Measurements from ENCODE around the gene MKLN1. TPM values are rescaled to one million over a fixed set of nuclear protein-coding genes. Genes with fewer than 3 reads are reported as not detected.

MKLN1 gene
- total RNA-seq, 1 donor from 2014 or later, result 55.9 TPM

DNA sequence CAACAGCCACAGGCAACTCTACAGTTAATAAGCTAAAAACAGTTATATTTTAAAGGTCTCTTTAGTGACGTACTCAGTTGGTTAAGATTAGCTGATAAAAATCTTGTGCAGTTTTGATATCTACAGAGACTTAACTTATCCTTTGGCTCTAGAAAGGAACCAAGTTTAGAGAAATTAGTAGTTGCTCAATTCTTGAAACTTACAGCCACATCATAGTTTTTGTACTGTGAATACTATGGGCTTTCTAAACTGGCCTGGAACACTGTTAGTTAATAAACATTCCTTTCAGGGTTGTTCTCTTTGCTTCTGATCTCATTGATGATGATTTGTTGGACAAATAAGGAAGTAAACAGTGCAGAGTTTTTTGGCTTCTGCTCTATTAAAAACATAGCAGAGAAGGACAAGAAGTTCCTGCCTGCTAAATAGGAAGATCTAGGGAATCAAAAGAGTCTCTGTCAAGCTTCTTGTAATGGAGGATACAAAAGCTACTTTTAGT, 73.1 kb downstream of the MKLN1 start:
- Mint-ChIP-seq H3K9me3 (ENCODE audit: low read depth) (peaks cover 25% of the 10 kb centered on the region), H3K4me3 (ENCODE audit: low read depth) (no peak overlapping the region), H3K4me1 (ENCODE audit: low read depth) (peaks cover 3% of the 10 kb centered on the region), H3K27ac (no peak overlapping the region), H3K36me3 (ENCODE audit: insufficient read depth) (peaks cover 35% of the 10 kb centered on the region), H3K27me3 (no peaks in the 10 kb centered on the region)
- DNase-seq (ENCODE audit: low spot score, unreplicated experiment), result no peak
- TF ChIP-seq, protein P1, sequence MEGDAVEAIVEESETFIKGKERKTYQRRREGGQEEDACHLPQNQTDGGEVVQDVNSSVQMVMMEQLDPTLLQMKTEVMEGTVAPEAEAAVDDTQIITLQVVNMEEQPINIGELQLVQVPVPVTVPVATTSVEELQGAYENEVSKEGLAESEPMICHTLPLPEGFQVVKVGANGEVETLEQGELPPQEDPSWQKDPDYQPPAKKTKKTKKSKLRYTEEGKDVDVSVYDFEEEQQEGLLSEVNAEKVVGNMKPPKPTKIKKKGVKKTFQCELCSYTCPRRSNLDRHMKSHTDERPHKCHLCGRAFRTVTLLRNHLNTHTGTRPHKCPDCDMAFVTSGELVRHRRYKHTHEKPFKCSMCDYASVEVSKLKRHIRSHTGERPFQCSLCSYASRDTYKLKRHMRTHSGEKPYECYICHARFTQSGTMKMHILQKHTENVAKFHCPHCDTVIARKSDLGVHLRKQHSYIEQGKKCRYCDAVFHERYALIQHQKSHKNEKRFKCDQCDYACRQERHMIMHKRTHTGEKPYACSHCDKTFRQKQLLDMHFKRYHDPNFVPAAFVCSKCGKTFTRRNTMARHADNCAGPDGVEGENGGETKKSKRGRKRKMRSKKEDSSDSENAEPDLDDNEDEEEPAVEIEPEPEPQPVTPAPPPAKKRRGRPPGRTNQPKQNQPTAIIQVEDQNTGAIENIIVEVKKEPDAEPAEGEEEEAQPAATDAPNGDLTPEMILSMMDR (IDR thresholded peaks at IDR 0.05; ENCODE audit: unreplicated experiment), result no peak

DNA sequence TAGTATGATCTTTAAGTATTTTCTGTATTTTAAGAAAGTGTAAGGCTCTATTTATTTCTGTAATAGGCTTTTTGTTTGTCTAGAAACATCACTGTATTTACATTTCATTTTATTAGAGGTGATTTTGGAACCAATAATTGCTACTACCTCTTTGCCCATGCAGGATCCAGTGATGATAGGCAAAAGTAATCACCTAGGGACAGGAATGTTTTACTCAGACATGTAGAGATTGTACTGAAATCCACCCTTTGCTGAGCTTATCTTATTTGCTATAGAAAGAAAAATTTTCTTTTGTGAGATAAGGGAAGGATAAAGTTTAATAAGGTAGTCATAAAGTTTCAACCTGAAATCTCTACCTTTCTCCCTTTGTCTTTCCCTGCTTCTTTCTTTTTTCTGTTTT, 73.5 kb downstream of the MKLN1 start:
- H3K9me3 Mint-ChIP-seq (ENCODE audit: low read depth), result peaks cover 25% of the 10 kb centered on the region
- H3K27ac Mint-ChIP-seq, result no peak overlapping the region
- peaks cover 3% of the 10 kb centered on the region for H3K4me1 Mint-ChIP-seq (ENCODE audit: low read depth)
- H3K4me3 Mint-ChIP-seq (ENCODE audit: low read depth), result no peak overlapping the region
- DNase-seq (ENCODE audit: low spot score, unreplicated experiment), result no peak
- H3K36me3 Mint-ChIP-seq (ENCODE audit: insufficient read depth), result peaks cover 35% of the 10 kb centered on the region
- no peaks in the 10 kb centered on the region for H3K27me3 Mint-ChIP-seq
- TF ChIP-seq, protein P1 (IDR thresholded peaks at IDR 0.05; ENCODE audit: unreplicated experiment), result no peak

DNA sequence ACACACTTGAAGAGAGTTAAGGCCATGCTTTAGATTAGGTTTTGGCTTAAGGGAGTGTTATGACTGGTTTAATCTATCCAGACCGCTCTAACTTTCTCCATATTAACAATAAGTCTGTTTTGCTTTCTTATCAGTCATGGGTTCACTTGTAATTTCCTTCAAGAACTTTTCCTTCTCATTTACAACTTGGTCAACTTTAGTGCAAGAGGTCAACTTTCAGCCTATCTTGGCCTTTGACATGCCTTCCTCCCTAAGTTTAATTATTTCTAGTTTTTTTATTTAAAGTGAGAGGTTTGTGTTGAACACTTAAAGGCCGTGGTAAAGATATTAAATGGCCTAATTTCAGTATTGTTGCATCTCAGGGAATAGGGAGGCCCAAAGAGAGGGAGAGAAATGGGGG, 75.6 kb downstream of the MKLN1 start:
- no peaks in the 10 kb centered on the region for H3K27me3 Mint-ChIP-seq
- H3K27ac Mint-ChIP-seq, result no peak overlapping the region
- DNase-seq (ENCODE audit: low spot score, unreplicated experiment), result no peak
- peaks cover 35% of the 10 kb centered on the region for H3K36me3 Mint-ChIP-seq (ENCODE audit: insufficient read depth)
- H3K4me3 Mint-ChIP-seq (ENCODE audit: low read depth), result no peak overlapping the region
- peaks cover 25% of the 10 kb centered on the region for H3K9me3 Mint-ChIP-seq (ENCODE audit: low read depth)
- H3K4me1 Mint-ChIP-seq (ENCODE audit: low read depth), result peaks cover 11% of the 10 kb centered on the region
- TF ChIP-seq, protein P1 (IDR thresholded peaks at IDR 0.05; ENCODE audit: unreplicated experiment), result no peak

DNA sequence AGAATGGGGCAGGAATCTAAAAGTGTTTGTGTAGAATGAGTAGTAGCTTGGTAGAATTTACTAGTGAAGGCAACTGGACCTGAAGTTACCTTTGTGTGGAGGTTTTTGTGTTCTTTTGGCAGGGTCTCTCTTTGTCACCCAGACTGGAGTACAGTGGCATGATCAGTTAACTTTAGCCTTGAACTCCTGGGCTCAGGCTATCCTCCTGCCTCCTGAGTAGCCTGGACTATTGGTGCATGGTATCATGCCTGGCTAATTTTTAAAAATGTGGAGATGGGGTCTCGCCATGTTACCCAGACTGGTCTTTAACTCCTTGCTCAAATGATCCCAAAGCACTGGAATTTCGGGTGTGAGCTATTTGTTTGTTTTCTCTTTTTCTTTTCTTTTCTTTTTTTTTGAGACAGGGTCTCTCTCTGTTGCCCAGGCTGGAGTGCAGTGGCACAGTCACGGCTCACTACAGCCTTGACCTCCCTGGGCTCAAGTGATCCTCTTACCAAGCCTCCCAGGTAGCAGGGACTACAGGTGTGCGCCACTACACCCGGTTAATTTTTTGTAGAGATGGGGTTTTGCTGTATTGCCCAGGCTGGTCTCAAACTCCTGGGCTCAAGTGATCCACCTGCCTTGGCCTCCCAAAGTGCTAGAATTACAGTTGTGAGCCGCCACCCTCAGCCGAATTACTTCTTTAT, 76.7 kb downstream of the MKLN1 start:
- TF ChIP-seq, protein P1 (IDR thresholded peaks at IDR 0.05; ENCODE audit: unreplicated experiment), result no peak
- Mint-ChIP-seq H3K4me1 (ENCODE audit: low read depth) (peaks cover 11% of the 10 kb centered on the region), H3K27me3 (no peaks in the 10 kb centered on the region), H3K9me3 (ENCODE audit: low read depth) (peaks cover 25% of the 10 kb centered on the region), H3K27ac (no peak overlapping the region), H3K4me3 (ENCODE audit: low read depth) (no peak overlapping the region), H3K36me3 (ENCODE audit: insufficient read depth) (peaks cover 35% of the 10 kb centered on the region)
- DNase-seq (ENCODE audit: low spot score, unreplicated experiment), result no peak

DNA sequence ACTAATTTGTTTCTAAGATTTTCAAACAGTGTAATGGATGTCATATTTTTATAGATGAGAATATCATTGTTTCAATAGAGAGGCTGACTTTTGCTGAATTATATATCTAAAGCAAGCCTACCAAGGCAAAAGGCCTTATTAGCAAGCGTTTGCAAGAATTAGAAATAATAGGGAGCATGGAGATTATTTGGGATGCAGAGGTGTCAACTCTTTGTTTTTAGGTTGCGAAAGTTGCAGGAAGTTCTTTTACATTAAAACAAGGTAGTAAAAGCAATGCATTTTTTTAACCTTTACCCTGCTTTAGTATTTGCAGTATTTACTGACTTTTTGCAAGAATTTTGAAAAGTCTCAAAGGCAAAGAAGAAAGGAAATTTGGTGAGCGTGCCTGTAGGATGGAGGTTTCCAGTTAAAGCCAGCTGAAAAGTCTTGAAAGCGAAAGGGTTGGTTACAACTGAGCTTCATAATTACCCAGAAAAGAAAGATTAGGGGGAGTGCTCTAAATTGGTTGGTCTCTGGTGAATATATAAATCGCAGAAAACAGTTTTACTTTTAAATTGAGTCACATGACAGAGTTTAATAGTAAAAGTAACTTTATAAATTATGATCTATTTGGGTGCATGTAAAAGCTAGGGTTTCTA, 81.6 kb downstream of the MKLN1 start:
- Mint-ChIP-seq H3K27ac (no peak overlapping the region), H3K36me3 (ENCODE audit: insufficient read depth) (peaks cover 6% of the 10 kb centered on the region), H3K4me1 (ENCODE audit: low read depth) (peaks cover 8% of the 10 kb centered on the region), H3K4me3 (ENCODE audit: low read depth) (no peak overlapping the region), H3K27me3 (no peaks in the 10 kb centered on the region), H3K9me3 (ENCODE audit: low read depth) (peaks cover under 1% of the 10 kb centered on the region)
- DNase-seq (ENCODE audit: low spot score, unreplicated experiment), result no peak
- TF ChIP-seq, protein P1 (IDR thresholded peaks at IDR 0.05; ENCODE audit: unreplicated experiment), result no peak

Measured in progenitor cell of endocrine pancreas (in vitro differentiated cells).